ENCODE results near the gene KIAA0930. TPM values are rescaled to one million over a fixed set of nuclear protein-coding genes. Genes with fewer than 3 reads are reported as not detected.

KIAA0930 gene
- total RNA-seq, 2 experiments from 2014 or later: 6.7 to 7.4 TPM

DNA sequence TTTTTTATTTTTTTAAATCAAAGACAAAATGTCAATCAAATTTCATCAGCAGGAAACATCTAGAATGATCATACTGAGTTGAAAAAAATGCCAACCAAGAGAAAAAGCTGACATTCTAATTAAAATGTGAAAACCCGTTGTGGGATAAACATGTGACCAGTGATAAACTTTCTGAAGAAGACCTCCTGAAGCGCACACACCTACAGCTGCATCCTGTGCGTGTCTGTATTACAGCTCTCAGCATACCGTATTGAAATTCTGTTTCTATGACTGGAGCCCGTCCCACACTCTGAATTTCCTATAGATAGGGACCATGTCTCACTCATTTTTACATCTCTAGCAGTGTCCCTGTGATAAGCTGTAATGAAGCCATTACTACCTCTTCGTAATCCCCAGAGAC is 89.2 kb downstream of the KIAA0930 start:
- H3K9me3 Mint-ChIP-seq: no peaks in the 10 kb centered on the region
- H3K36me3 Mint-ChIP-seq (ENCODE audit: low read depth): peaks cover 36% of the 10 kb centered on the region
- TF ChIP-seq, protein P1, sequence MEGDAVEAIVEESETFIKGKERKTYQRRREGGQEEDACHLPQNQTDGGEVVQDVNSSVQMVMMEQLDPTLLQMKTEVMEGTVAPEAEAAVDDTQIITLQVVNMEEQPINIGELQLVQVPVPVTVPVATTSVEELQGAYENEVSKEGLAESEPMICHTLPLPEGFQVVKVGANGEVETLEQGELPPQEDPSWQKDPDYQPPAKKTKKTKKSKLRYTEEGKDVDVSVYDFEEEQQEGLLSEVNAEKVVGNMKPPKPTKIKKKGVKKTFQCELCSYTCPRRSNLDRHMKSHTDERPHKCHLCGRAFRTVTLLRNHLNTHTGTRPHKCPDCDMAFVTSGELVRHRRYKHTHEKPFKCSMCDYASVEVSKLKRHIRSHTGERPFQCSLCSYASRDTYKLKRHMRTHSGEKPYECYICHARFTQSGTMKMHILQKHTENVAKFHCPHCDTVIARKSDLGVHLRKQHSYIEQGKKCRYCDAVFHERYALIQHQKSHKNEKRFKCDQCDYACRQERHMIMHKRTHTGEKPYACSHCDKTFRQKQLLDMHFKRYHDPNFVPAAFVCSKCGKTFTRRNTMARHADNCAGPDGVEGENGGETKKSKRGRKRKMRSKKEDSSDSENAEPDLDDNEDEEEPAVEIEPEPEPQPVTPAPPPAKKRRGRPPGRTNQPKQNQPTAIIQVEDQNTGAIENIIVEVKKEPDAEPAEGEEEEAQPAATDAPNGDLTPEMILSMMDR (IDR thresholded peaks at IDR 0.05): no peak
- intact Hi-C loops (cut with DNase I, micrococcal nuclease): no loop called here
- no peak overlapping the region for H3K4me3 Mint-ChIP-seq
- CTCF ChIA-PET: no interaction called here
- DNase-seq (no peak), ATAC-seq (ENCODE audit: poor library complexity) (no peak)
- H3K27ac ChIP-seq (ENCODE audit: low read depth in 1 of 2, low read length in 2 of 2): no peak overlapping the region
- peaks cover 8% of the 10 kb centered on the region for H3K36me3 ChIP-seq (ENCODE audit: insufficient read depth, low read length)
- no peak overlapping the region for H3K27ac Mint-ChIP-seq
- POLR2A ChIA-PET: no interaction called here
- no peaks in the 10 kb centered on the region for H3K27me3 ChIP-seq (ENCODE audit: control insufficient read depth in 1 of 2, insufficient read depth in 2 of 2, low read length in 2 of 2)
- H3K9me3 ChIP-seq (ENCODE audit: control insufficient read depth in 1 of 2, insufficient read depth in 1 of 2, low read length in 2 of 2): no peaks in the 10 kb centered on the region
- H3K4me1 Mint-ChIP-seq (ENCODE audit: low read depth): peaks cover 5% of the 10 kb centered on the region
- H3K4me1 ChIP-seq (ENCODE audit: insufficient read depth, low read length): no peaks in the 10 kb centered on the region
- no peaks in the 10 kb centered on the region for H3K27me3 Mint-ChIP-seq
- no peak overlapping the region for H3K4me3 ChIP-seq (ENCODE audit: low read length)

GRCh38 chr22:45150139-45150538 is 90.6 kb downstream of the KIAA0930 start:
- H3K27ac ChIP-seq (ENCODE audit: low read depth in 1 of 2, low read length in 2 of 2): no peak overlapping the region
- no peak overlapping the region for H3K27ac Mint-ChIP-seq
- H3K9me3 ChIP-seq (ENCODE audit: control insufficient read depth in 1 of 2, insufficient read depth in 1 of 2, low read length in 2 of 2): no peaks in the 10 kb centered on the region
- no peaks in the 10 kb centered on the region for H3K27me3 ChIP-seq (ENCODE audit: control insufficient read depth in 1 of 2, insufficient read depth in 2 of 2, low read length in 2 of 2)
- no peaks in the 10 kb centered on the region for H3K9me3 Mint-ChIP-seq
- H3K36me3 Mint-ChIP-seq (ENCODE audit: low read depth): peaks cover 28% of the 10 kb centered on the region
- H3K4me3 ChIP-seq (ENCODE audit: low read length): no peak overlapping the region
- ChIA-PET POLR2A (interaction anchor here (1.6 kb wide), 1 partner anchor 13 kb away, joined by 8 read pairs; the partner anchor contains the start of gene NUP50), CTCF (interaction anchor here (1.3 kb wide), 1 partner anchor 9 kb away, joined by 4 read pairs; no protein-coding TSS in a partner anchor)
- H3K27me3 Mint-ChIP-seq: no peaks in the 10 kb centered on the region
- peaks cover 5% of the 10 kb centered on the region for H3K4me1 Mint-ChIP-seq (ENCODE audit: low read depth)
- peaks cover 8% of the 10 kb centered on the region for H3K36me3 ChIP-seq (ENCODE audit: insufficient read depth, low read length)
- no peaks in the 10 kb centered on the region for H3K4me1 ChIP-seq (ENCODE audit: insufficient read depth, low read length)
- ATAC-seq (ENCODE audit: poor library complexity) (no peak), DNase-seq (no peak)
- H3K4me3 Mint-ChIP-seq: no peak overlapping the region
- TF ChIP-seq, protein P1 (IDR thresholded peaks at IDR 0.05): no peak
- intact Hi-C loops (cut with DNase I, micrococcal nuclease): no loop called here

DNA sequence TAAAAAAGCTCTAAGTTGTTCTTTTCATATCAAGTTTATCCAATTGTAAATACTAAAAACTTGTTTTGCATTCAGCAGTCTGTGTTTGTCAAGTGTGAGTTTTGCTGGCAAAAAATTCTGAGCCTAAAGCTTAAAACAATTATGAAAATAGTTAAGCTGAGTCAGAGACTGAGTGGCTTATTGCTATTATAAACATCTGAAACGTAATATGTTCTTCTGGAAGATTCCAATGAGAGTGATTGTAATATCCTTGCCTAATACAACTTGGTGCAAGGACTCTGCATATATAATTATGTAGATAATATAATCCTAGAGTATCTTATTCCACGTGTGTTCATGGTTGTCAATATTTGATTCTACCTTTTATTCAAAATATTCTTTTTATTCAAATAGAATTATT is 91.0 kb downstream of the KIAA0930 start:
- Histone ChIP-seq H3K9me3 (ENCODE audit: control insufficient read depth in 1 of 2, insufficient read depth in 1 of 2, low read length in 2 of 2) (no peaks in the 10 kb centered on the region), H3K27ac (ENCODE audit: low read depth in 1 of 2, low read length in 2 of 2) (no peak overlapping the region), H3K27me3 (ENCODE audit: control insufficient read depth in 1 of 2, insufficient read depth in 2 of 2, low read length in 2 of 2) (no peaks in the 10 kb centered on the region), H3K4me1 (ENCODE audit: insufficient read depth, low read length) (no peaks in the 10 kb centered on the region), H3K4me3 (ENCODE audit: low read length) (no peak overlapping the region), H3K36me3 (ENCODE audit: insufficient read depth, low read length) (peaks cover 8% of the 10 kb centered on the region)
- intact Hi-C loops (cut with DNase I, micrococcal nuclease): no loop called here
- DNase-seq (no peak), ATAC-seq (ENCODE audit: poor library complexity) (no peak)
- H3K9me3 Mint-ChIP-seq: no peaks in the 10 kb centered on the region
- TF ChIP-seq, protein P1 (IDR thresholded peaks at IDR 0.05): no peak
- H3K36me3 Mint-ChIP-seq (ENCODE audit: low read depth): peaks cover 26% of the 10 kb centered on the region
- H3K4me3 Mint-ChIP-seq: no peak overlapping the region
- CTCF ChIA-PET: interaction anchor here (1.3 kb wide), 1 partner anchor 10 kb away, joined by 4 read pairs; no protein-coding TSS in a partner anchor
- H3K27me3 Mint-ChIP-seq: no peaks in the 10 kb centered on the region
- H3K4me1 Mint-ChIP-seq (ENCODE audit: low read depth): peaks cover 5% of the 10 kb centered on the region
- H3K27ac Mint-ChIP-seq: no peak overlapping the region
- POLR2A ChIA-PET: interaction anchor here (1.6 kb wide), 1 partner anchor 14 kb away, joined by 8 read pairs; the partner anchor contains the start of gene NUP50

Data from CD4-positive, alpha-beta T cell (primary cell).